Uterus (tissue), 2 donors: ENCODE data around the gene LIN54.

ENCODE experiments used
- POLR2A ChIP-seq, 2 donors: fragments of 450-650 bp; IDR thresholded peaks; one replicate each; pipeline ENCODE4 v1.6.1; 2016; ENCODE audit warnings: antibody characterized with exemption in 2 of 2, mild to moderate bottlenecking in 1 of 2, moderate library complexity in 1 of 2
- TF ChIP-seq, protein P1 (sequence below), 4 experiments: fragments of 200-600 bp in 2 of 4; fragments of 450-650 bp in 2 of 4; sonication (generic) in 2 of 4; IDR thresholded peaks; one replicate each; pipeline ENCODE4 v1.5.1; 2016 to 2019; ENCODE audit warnings: antibody characterized with exemption in 4 of 4, mild to moderate bottlenecking in 2 of 4, moderate library complexity in 1 of 4

DNA sequence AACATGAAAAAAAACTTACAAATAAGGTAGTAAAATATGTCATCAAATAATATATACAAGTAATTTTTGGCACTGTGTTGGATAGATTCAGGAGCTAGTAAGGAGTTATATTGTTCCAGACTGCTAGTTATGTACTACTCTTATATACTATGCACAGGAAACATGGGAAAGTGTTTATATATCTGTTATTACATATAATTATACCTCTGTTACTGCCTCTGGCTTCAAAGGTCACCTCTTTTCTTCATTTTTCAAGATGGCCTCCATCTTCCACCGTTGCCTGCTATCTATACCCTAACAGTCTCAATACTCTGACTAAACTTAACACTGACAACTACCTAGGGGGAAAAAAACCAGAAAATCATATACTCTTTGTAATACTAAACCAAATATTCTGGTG is 29.5 kb downstream of the LIN54 start:
- TF ChIP-seq, protein P1, sequence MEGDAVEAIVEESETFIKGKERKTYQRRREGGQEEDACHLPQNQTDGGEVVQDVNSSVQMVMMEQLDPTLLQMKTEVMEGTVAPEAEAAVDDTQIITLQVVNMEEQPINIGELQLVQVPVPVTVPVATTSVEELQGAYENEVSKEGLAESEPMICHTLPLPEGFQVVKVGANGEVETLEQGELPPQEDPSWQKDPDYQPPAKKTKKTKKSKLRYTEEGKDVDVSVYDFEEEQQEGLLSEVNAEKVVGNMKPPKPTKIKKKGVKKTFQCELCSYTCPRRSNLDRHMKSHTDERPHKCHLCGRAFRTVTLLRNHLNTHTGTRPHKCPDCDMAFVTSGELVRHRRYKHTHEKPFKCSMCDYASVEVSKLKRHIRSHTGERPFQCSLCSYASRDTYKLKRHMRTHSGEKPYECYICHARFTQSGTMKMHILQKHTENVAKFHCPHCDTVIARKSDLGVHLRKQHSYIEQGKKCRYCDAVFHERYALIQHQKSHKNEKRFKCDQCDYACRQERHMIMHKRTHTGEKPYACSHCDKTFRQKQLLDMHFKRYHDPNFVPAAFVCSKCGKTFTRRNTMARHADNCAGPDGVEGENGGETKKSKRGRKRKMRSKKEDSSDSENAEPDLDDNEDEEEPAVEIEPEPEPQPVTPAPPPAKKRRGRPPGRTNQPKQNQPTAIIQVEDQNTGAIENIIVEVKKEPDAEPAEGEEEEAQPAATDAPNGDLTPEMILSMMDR (IDR thresholded peaks at IDR 0.05), result no peak
- TF ChIP-seq POLR2A (IDR thresholded peaks at IDR 0.05), result no peak
